Caco-2 (cell line): Measurements from ENCODE around the gene MLLT11. TPM values are rescaled to one million over a fixed set of nuclear protein-coding genes. Genes with fewer than 3 reads are reported as not detected.

ENCODE experiments used
- BruUV-seq: library from RNA; stranded (reverse); fragments of 400-500 nt; replicated peaks from 2 replicates; lab custom pipeline; 2021; lab: Mats Ljungman, UMichigan
- CTCF ChIA-PET: fragments of 300-600 bp; sonication (Branson Sonifier 250); formaldehyde crosslinking; loops from one replicate; lab custom pipeline; 2022; ENCODE audit warnings: antibody characterized with exemption; lab: Charles Lee
- POLR2A ChIA-PET: fragments of 300-600 bp; sonication (Branson Sonifier 250); formaldehyde crosslinking; loops from one replicate; lab custom pipeline; 2022; ENCODE audit warnings: antibody characterized with exemption; lab: Charles Lee
- DNase-seq, 2 experiments: peaks; one replicate each; pipeline versions ENCODE4 v3.0.0 to v3.0.0-alpha.2; 2020 to 2022
- H3K27me3 ChIP-seq: replicated peaks from 2 replicates; pipeline ENCODE4 v1.6.0; 2011; ENCODE audit warnings: low read length; ENCODE audit not compliant: control insufficient read depth, insufficient read depth
- H3K36me3 ChIP-seq: 2 replicates; pipeline ENCODE4 v1.5.1; 2011; ENCODE audit warnings: low read length; ENCODE audit not compliant: control insufficient read depth, insufficient read depth
- H3K4me1 ChIP-seq: fragments of 250-450 bp; sonication (Bioruptor Pico); 2 replicates; pipeline ENCODE4 v1.5.1; 2020; ENCODE audit warnings: mild to moderate bottlenecking
- H3K4me3 ChIP-seq: 2 replicates; pipeline ENCODE4 v1.5.1; 2011; ENCODE audit warnings: low read depth, mild to moderate bottlenecking, control low read depth, low read length
- H3K9me3 ChIP-seq: fragments of 250-450 bp; sonication (Bioruptor Pico); 2 replicates; pipeline ENCODE4 v1.5.1; 2020; ENCODE audit warnings: mild to moderate bottlenecking, moderate library complexity
- H3K27ac Mint-ChIP-seq: one replicate; pipeline ENCODE4 v1.8.0; 2022; ENCODE audit warnings: mixed read lengths; ENCODE audit not compliant: unreplicated experiment
- H3K27me3 Mint-ChIP-seq: one replicate; pipeline ENCODE4 v1.8.0; 2022; ENCODE audit warnings: mixed read lengths; ENCODE audit not compliant: insufficient read depth, unreplicated experiment
- H3K36me3 Mint-ChIP-seq: one replicate; pipeline ENCODE4 v1.8.0; 2022; ENCODE audit warnings: mild to moderate bottlenecking, mixed read lengths; ENCODE audit not compliant: insufficient read depth, unreplicated experiment
- H3K4me1 Mint-ChIP-seq: one replicate; pipeline ENCODE4 v1.8.0; 2022; ENCODE audit warnings: low read depth, mixed read lengths; ENCODE audit not compliant: unreplicated experiment
- H3K4me3 Mint-ChIP-seq: one replicate; pipeline ENCODE4 v1.8.0; 2022; ENCODE audit warnings: mild to moderate bottlenecking, moderate library complexity, mixed read lengths; ENCODE audit not compliant: unreplicated experiment
- H3K9me3 Mint-ChIP-seq: one replicate; pipeline ENCODE4 v1.8.0; 2022; ENCODE audit warnings: mixed read lengths; ENCODE audit not compliant: unreplicated experiment
- intact Hi-C: fragments of 100-400 bp; cut with micrococcal nuclease; formaldehyde crosslinking; loops from one replicate; pipeline ENCODE4 v1.10.0; 2022; ENCODE audit not compliant: unreplicated experiment
- total RNA-seq: library from RNA; stranded (reverse); gene quantifications from 2 replicates; pipeline ENCODE4 v1.2.3, GENCODE V29; 2022
- TF ChIP-seq, protein P1 (sequence below), 2 experiments: fragments of 200-600 bp in 1 of 2; IDR thresholded peaks; 1 replicate in 1 of 2; 2 replicates in 1 of 2; pipeline versions ENCODE4 v1.5.1 to v1.8.0; 2011 to 2022; ENCODE audit warnings: antibody characterized with exemption in 1 of 2, control low read depth in 1 of 2, inconsistent platforms in 1 of 2, low read depth in 1 of 2, low read length in 1 of 2, mild to moderate bottlenecking in 1 of 2, moderate library complexity in 1 of 2; ENCODE audit not compliant: insufficient read depth in 1 of 2, severe bottlenecking in 1 of 2, unreplicated experiment in 1 of 2

MLLT11 gene
- total RNA-seq, 1 experiment from 2014 or later, result 0.95 TPM

DNA sequence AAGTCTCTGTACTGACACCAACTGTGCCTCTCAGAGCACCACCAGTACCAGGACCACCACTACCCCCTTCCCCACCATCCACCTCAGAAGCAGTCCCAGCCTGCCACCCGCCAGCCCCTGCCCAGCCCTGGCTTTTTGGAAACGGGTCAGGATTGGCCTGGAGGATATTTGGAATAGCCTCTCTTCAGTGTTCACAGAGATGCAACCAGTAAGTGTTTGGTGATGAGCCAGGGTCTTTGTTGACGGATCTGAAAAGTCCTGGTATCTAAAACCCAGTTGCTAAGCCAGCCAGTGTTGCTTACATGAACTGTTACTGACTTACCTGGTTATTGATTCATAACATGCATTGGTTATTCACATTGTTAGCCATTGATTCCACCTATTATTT, 11.6 kb upstream of the MLLT11 start:
- TF ChIP-seq, protein P1, sequence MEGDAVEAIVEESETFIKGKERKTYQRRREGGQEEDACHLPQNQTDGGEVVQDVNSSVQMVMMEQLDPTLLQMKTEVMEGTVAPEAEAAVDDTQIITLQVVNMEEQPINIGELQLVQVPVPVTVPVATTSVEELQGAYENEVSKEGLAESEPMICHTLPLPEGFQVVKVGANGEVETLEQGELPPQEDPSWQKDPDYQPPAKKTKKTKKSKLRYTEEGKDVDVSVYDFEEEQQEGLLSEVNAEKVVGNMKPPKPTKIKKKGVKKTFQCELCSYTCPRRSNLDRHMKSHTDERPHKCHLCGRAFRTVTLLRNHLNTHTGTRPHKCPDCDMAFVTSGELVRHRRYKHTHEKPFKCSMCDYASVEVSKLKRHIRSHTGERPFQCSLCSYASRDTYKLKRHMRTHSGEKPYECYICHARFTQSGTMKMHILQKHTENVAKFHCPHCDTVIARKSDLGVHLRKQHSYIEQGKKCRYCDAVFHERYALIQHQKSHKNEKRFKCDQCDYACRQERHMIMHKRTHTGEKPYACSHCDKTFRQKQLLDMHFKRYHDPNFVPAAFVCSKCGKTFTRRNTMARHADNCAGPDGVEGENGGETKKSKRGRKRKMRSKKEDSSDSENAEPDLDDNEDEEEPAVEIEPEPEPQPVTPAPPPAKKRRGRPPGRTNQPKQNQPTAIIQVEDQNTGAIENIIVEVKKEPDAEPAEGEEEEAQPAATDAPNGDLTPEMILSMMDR (IDR thresholded peaks at IDR 0.05; ENCODE audit: insufficient read depth in 1 of 2, low read depth in 1 of 2, low read length in 1 of 2, severe bottlenecking in 1 of 2, unreplicated experiment in 1 of 2), result peak in 1 of 2 experiments; percentile 56

DNA sequence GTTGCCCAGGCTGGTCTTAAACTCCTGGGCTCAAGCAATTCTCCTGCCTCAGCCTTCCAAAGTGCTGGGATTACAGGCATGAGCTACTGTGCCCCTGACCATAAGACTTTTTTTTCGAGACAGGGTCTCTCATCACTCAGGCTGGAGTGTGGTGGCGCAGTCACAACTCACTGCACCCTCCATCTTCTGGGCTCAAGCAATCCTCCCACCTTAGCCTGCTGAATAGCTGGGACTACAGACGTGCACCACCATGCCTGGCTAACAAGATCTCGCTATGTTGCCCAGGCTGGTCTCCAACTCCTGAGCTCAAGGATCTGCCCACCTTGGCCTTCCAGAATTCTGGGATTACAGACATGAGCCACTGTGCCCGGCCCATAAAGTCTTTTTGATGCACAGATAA, 10.7 kb upstream of the MLLT11 start:
- CTCF ChIA-PET, result interaction anchor here (0.6 to 0.9 kb wide), 3 partner anchors 22 to 234 kb away, joined by 3 read pairs; no protein-coding TSS in a partner anchor
- peak overlapping the region; percentile 81 for H3K4me3 Mint-ChIP-seq

More for the DNA sequence above, 11.6 kb upstream of the MLLT11 start:
- intact Hi-C loops, result loop anchor here (1.0 kb wide), 1 partner anchor 35 kb away; no protein-coding TSS in a partner anchor
- peak overlapping the region; percentile 81 for H3K4me3 Mint-ChIP-seq
- BruUV-seq, result no TSS peak
- H3K27ac Mint-ChIP-seq, result peak overlapping the region; percentile 74
- no peaks in the 10 kb centered on the region for H3K27me3 Mint-ChIP-seq
- CTCF ChIA-PET, result interaction anchor here (1.0 to 1.5 kb wide), 6 partner anchors 10 to 53 kb away, joined by 3 to 15 read pairs (median 6); partner anchors contain the start of genes CDC42SE1, MINDY1 and MLLT11
- no peaks in the 10 kb centered on the region for H3K27me3 ChIP-seq
- H3K4me1 ChIP-seq, result peaks cover 4% of the 10 kb centered on the region
- H3K9me3 Mint-ChIP-seq, result no peaks in the 10 kb centered on the region
- H3K4me1 Mint-ChIP-seq, result no peaks in the 10 kb centered on the region
- no peaks in the 10 kb centered on the region for H3K9me3 ChIP-seq
- peaks cover 49% of the 10 kb centered on the region for H3K36me3 Mint-ChIP-seq
- H3K4me3 ChIP-seq, result peak overlapping the region; percentile 72
- POLR2A ChIA-PET, result interaction anchor here (0.6 to 1.1 kb wide), 2 partner anchors 42 to 66 kb away, joined by 3 to 5 read pairs; partner anchors contain the start of gene MINDY1
- H3K36me3 ChIP-seq, result no peaks in the 10 kb centered on the region
- no peak for DNase-seq

DNA sequence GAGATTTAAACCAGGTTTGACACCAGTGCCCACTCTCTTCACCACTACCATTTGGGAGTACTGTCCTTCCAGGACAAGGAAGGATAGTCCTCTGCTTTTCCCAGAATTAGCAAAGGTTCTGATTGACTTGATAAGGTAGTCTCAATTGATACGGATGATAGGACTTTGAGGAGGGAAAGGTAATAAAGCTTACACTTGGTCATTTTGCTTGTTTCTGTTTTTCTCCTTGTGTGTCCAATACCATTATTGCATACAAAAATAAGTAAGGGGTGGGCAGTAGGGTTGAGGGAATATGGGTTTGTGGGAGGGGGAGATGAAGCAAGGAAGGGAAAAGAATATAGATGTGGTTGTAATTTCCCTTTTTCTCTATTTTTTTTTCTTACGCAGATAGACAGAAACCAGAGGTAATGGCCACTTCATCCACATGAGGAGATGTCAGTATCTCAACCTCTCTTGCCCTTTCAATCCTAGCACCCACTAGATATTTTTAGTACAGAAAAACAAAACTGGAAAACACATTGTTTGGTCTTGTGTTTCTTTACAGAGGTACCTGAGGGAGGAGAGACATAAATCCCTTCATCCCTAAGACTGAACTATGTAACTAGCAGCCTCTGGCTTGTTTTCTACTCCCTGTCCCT, 10.0 kb upstream of the MLLT11 start:
- H3K36me3 Mint-ChIP-seq, result peaks cover 64% of the 10 kb centered on the region
- no peaks in the 10 kb centered on the region for H3K27me3 Mint-ChIP-seq
- Histone ChIP-seq H3K9me3 (no peaks in the 10 kb centered on the region), H3K36me3 (peaks cover 6% of the 10 kb centered on the region), H3K4me3 (no peak overlapping the region), H3K4me1 (peaks cover 4% of the 10 kb centered on the region), H3K27me3 (no peaks in the 10 kb centered on the region)
- BruUV-seq, result no TSS peak
- peaks cover 4% of the 10 kb centered on the region for H3K4me1 Mint-ChIP-seq
- intact Hi-C loops, result no loop called here
- POLR2A ChIA-PET, result no interaction called here
- no peaks in the 10 kb centered on the region for H3K9me3 Mint-ChIP-seq
- no peak for DNase-seq
- CTCF ChIA-PET, result interaction anchor here (0.9 kb wide), 2 partner anchors 22 to 37 kb away, joined by 3 read pairs; no protein-coding TSS in a partner anchor
- TF ChIP-seq, protein P1 (IDR thresholded peaks at IDR 0.05; ENCODE audit: insufficient read depth in 1 of 2, low read depth in 1 of 2, low read length in 1 of 2, severe bottlenecking in 1 of 2, unreplicated experiment in 1 of 2), result no peak
- no peak overlapping the region for H3K4me3 Mint-ChIP-seq
- no peak overlapping the region for H3K27ac Mint-ChIP-seq

More for the DNA sequence above, 10.7 kb upstream of the MLLT11 start:
- BruUV-seq, result no TSS peak
- Mint-ChIP-seq H3K27ac (no peak overlapping the region), H3K9me3 (no peaks in the 10 kb centered on the region), H3K4me1 (no peaks in the 10 kb centered on the region), H3K27me3 (no peaks in the 10 kb centered on the region), H3K36me3 (peaks cover 57% of the 10 kb centered on the region)
- intact Hi-C loops, result no loop called here
- TF ChIP-seq, protein P1 (IDR thresholded peaks at IDR 0.05; ENCODE audit: insufficient read depth in 1 of 2, low read depth in 1 of 2, low read length in 1 of 2, severe bottlenecking in 1 of 2, unreplicated experiment in 1 of 2), result no peak
- Histone ChIP-seq H3K4me1 (peaks cover 4% of the 10 kb centered on the region), H3K9me3 (no peaks in the 10 kb centered on the region), H3K27me3 (no peaks in the 10 kb centered on the region), H3K4me3 (no peak overlapping the region), H3K36me3 (peaks cover 6% of the 10 kb centered on the region; the same call in 1 of the 2 replicates)
- POLR2A ChIA-PET, result no interaction called here
- DNase-seq, result no peak
